ENCODE results near the gene PLEKHG4. TPM values are rescaled to one million over a fixed set of nuclear protein-coding genes. Genes with fewer than 3 reads are reported as not detected.
A peak's percentile ranks its signal among the peaks of the same experiment; 100 is the strongest.

PLEKHG4 gene
- total RNA-seq, 1 experiment from 2014 or later = 5.9 TPM

DNA sequence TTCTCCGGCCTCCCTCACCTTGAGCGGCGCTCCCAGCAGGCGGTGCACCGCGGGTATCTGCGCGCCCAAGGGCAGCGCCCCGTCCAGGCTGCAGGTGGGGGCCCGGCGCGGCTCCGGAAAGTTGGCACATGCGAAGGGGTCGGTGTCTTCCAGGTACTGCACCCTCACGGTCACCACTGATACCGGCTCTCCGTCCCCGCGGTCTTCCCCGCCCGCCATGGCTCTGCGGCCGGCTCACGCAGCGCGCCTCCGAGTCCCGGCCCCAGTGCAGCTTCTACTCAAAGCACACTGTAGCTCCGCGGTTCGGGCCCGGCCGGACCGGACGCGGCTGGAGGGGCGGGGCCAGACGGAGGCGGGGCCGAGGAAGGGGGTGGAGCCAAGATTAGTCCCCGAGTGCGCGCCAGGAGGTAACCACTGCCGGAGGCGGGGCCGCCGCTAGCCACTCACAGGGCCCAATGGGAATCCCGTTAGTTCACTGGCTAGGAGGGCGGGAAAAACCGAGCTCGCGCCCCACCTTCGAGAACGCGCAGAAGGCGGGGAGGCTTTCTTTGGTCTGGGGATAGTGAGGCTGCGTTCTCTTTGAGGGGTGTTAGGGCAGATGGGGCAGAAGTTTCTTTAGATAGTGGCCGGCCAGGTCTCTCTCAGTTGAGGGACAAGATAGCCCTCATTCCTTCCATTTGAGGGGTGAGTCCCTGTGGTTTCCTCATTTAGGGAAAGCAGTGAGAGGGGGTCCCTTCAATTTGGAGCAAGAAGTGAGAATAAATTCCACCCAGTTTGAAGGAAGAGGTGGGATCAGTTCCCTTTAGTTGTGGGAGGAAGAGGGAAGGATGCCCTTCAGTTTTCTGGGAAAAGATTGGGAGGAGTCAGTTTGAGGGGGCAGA is 31.9 kb upstream of the PLEKHG4 start, which contains the start of gene FHOD1:
Gene FHOD1 (minus strand): TSS at position 290 of the 881 bp plus-strand sequence. CDS start 71 bp downstream, at position 219.
- peak within 1 kb of the TSS; percentile 85 for H3K27ac Mint-ChIP-seq
- ATAC-seq (peak; percentile 61), DNase-seq (ENCODE audit: low spot score) (peak; percentile 99)
- POLR2A ChIA-PET = interaction anchor here (0.6 to 3.2 kb wide), 17 partner anchors 10 to 286 kb away, joined by 3 to 26 read pairs (median 3); partner anchors contain the start of genes CES3, PLEKHG4 and TMEM208
- H3K36me3 Mint-ChIP-seq = no peaks in the 10 kb centered on the region
- CTCF ChIA-PET = interaction anchor here (0.6 to 5.0 kb wide), 46 partner anchors 9 to 337 kb away, joined by 3 to 57 read pairs (median 7); partner anchors contain the start of genes ATP6V0D1, B3GNT9, CES3 and ELMO3
- H3K9me3 Mint-ChIP-seq = no peaks in the 10 kb centered on the region
- peaks cover 40% of the 10 kb centered on the region for H3K27me3 Mint-ChIP-seq (ENCODE audit: low read depth)
- H3K4me3 Mint-ChIP-seq = peak within 1 kb of the TSS; percentile 89
- peaks cover 33% of the 10 kb centered on the region for H3K4me1 Mint-ChIP-seq
- no peak for TF ChIP-seq IRF2 (CRISPR knock-in tag; IDR thresholded peaks at IDR 0.05; ENCODE audit: borderline replicate concordance, low read depth)
- TF ChIP-seq, protein P1, sequence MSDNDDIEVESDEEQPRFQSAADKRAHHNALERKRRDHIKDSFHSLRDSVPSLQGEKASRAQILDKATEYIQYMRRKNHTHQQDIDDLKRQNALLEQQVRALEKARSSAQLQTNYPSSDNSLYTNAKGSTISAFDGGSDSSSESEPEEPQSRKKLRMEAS (CRISPR knock-in tag; IDR thresholded peaks at IDR 0.05) = peak; percentile 62; the same call in 1 of the 2 replicates
- no peak for TF ChIP-seq RELA (CRISPR knock-in tag; IDR thresholded peaks at IDR 0.05; ENCODE audit: borderline replicate concordance)
- TF ChIP-seq, protein P2, sequence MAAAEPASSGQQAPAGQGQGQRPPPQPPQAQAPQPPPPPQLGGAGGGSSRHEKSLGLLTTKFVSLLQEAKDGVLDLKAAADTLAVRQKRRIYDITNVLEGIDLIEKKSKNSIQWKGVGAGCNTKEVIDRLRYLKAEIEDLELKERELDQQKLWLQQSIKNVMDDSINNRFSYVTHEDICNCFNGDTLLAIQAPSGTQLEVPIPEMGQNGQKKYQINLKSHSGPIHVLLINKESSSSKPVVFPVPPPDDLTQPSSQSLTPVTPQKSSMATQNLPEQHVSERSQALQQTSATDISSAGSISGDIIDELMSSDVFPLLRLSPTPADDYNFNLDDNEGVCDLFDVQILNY (CRISPR knock-in tag; IDR thresholded peaks at IDR 0.05) = peak; percentile 98
- TF ChIP-seq, protein P3, sequence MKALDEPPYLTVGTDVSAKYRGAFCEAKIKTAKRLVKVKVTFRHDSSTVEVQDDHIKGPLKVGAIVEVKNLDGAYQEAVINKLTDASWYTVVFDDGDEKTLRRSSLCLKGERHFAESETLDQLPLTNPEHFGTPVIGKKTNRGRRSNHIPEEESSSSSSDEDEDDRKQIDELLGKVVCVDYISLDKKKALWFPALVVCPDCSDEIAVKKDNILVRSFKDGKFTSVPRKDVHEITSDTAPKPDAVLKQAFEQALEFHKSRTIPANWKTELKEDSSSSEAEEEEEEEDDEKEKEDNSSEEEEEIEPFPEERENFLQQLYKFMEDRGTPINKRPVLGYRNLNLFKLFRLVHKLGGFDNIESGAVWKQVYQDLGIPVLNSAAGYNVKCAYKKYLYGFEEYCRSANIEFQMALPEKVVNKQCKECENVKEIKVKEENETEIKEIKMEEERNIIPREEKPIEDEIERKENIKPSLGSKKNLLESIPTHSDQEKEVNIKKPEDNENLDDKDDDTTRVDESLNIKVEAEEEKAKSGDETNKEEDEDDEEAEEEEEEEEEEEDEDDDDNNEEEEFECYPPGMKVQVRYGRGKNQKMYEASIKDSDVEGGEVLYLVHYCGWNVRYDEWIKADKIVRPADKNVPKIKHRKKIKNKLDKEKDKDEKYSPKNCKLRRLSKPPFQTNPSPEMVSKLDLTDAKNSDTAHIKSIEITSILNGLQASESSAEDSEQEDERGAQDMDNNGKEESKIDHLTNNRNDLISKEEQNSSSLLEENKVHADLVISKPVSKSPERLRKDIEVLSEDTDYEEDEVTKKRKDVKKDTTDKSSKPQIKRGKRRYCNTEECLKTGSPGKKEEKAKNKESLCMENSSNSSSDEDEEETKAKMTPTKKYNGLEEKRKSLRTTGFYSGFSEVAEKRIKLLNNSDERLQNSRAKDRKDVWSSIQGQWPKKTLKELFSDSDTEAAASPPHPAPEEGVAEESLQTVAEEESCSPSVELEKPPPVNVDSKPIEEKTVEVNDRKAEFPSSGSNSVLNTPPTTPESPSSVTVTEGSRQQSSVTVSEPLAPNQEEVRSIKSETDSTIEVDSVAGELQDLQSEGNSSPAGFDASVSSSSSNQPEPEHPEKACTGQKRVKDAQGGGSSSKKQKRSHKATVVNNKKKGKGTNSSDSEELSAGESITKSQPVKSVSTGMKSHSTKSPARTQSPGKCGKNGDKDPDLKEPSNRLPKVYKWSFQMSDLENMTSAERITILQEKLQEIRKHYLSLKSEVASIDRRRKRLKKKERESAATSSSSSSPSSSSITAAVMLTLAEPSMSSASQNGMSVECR (CRISPR knock-in tag; IDR thresholded peaks at IDR 0.05; ENCODE audit: borderline replicate concordance) = peak; percentile 13; the same call in 1 of the 2 replicates
- TF ChIP-seq, protein P4, sequence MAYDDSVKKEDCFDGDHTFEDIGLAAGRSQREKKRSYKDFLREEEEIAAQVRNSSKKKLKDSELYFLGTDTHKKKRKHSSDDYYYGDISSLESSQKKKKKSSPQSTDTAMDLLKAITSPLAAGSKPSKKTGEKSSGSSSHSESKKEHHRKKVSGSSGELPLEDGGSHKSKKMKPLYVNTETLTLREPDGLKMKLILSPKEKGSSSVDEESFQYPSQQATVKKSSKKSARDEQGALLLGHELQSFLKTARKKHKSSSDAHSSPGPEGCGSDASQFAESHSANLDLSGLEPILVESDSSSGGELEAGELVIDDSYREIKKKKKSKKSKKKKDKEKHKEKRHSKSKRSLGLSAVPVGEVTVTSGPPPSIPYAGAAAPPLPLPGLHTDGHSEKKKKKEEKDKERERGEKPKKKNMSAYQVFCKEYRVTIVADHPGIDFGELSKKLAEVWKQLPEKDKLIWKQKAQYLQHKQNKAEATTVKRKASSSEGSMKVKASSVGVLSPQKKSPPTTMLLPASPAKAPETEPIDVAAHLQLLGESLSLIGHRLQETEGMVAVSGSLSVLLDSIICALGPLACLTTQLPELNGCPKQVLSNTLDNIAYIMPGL (CRISPR knock-in tag; IDR thresholded peaks at IDR 0.05) = peak; percentile 79; the same call in 1 of the 2 replicates
- TF ChIP-seq, protein P5, sequence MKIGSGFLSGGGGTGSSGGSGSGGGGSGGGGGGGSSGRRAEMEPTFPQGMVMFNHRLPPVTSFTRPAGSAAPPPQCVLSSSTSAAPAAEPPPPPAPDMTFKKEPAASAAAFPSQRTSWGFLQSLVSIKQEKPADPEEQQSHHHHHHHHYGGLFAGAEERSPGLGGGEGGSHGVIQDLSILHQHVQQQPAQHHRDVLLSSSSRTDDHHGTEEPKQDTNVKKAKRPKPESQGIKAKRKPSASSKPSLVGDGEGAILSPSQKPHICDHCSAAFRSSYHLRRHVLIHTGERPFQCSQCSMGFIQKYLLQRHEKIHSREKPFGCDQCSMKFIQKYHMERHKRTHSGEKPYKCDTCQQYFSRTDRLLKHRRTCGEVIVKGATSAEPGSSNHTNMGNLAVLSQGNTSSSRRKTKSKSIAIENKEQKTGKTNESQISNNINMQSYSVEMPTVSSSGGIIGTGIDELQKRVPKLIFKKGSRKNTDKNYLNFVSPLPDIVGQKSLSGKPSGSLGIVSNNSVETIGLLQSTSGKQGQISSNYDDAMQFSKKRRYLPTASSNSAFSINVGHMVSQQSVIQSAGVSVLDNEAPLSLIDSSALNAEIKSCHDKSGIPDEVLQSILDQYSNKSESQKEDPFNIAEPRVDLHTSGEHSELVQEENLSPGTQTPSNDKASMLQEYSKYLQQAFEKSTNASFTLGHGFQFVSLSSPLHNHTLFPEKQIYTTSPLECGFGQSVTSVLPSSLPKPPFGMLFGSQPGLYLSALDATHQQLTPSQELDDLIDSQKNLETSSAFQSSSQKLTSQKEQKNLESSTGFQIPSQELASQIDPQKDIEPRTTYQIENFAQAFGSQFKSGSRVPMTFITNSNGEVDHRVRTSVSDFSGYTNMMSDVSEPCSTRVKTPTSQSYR (CRISPR knock-in tag; IDR thresholded peaks at IDR 0.05) = 0 out of 2 replicates have a peak, but pooled peaks have one; percentile 5
- TF ChIP-seq, protein P6, sequence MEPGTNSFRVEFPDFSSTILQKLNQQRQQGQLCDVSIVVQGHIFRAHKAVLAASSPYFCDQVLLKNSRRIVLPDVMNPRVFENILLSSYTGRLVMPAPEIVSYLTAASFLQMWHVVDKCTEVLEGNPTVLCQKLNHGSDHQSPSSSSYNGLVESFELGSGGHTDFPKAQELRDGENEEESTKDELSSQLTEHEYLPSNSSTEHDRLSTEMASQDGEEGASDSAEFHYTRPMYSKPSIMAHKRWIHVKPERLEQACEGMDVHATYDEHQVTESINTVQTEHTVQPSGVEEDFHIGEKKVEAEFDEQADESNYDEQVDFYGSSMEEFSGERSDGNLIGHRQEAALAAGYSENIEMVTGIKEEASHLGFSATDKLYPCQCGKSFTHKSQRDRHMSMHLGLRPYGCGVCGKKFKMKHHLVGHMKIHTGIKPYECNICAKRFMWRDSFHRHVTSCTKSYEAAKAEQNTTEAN (CRISPR knock-in tag; IDR thresholded peaks at IDR 0.05) = no peak
- TF ChIP-seq MYBL2 (CRISPR knock-in tag; IDR thresholded peaks at IDR 0.05) = peak; percentile 48; the same call in 1 of the 2 replicates
- TF ChIP-seq, protein P7, sequence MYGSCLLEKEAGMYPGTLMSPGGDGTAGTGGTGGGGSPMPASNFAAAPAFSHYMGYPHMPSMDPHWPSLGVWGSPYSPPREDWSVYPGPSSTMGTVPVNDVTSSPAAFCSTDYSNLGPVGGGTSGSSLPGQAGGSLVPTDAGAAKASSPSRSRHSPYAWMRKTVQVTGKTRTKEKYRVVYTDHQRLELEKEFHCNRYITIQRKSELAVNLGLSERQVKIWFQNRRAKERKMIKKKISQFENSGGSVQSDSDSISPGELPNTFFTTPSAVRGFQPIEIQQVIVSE (CRISPR knock-in tag; IDR thresholded peaks at IDR 0.05; ENCODE audit: borderline replicate concordance) = no peak
- 0 out of 2 replicates have a peak, but pooled peaks have one; percentile 56 for TF ChIP-seq KAT7 (CRISPR knock-in tag; IDR thresholded peaks at IDR 0.05; ENCODE audit: borderline replicate concordance)
- no peak for TF ChIP-seq TEAD4 (CRISPR knock-in tag; IDR thresholded peaks at IDR 0.05)
- TF ChIP-seq, protein P8, sequence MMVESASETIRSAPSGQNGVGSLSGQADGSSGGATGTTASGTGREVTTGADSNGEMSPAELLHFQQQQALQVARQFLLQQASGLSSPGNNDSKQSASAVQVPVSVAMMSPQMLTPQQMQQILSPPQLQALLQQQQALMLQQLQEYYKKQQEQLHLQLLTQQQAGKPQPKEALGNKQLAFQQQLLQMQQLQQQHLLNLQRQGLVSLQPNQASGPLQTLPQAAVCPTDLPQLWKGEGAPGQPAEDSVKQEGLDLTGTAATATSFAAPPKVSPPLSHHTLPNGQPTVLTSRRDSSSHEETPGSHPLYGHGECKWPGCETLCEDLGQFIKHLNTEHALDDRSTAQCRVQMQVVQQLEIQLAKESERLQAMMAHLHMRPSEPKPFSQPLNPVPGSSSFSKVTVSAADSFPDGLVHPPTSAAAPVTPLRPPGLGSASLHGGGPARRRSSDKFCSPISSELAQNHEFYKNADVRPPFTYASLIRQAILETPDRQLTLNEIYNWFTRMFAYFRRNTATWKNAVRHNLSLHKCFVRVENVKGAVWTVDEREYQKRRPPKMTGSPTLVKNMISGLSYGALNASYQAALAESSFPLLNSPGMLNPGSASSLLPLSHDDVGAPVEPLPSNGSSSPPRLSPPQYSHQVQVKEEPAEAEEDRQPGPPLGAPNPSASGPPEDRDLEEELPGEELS (CRISPR knock-in tag; IDR thresholded peaks at IDR 0.05) = peak; percentile 56; the same call in 1 of the 2 replicates
- TF ChIP-seq, protein P9, sequence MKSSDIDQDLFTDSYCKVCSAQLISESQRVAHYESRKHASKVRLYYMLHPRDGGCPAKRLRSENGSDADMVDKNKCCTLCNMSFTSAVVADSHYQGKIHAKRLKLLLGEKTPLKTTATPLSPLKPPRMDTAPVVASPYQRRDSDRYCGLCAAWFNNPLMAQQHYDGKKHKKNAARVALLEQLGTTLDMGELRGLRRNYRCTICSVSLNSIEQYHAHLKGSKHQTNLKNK (CRISPR knock-in tag; IDR thresholded peaks at IDR 0.05) = no peak
- peak; percentile 49; the same call in 1 of the 2 replicates for TF ChIP-seq CREM (CRISPR knock-in tag; IDR thresholded peaks at IDR 0.05)
- 0 out of 2 replicates have a peak, but pooled peaks have one; percentile 8 for TF ChIP-seq ZNF423 (CRISPR knock-in tag; IDR thresholded peaks at IDR 0.05)
- TF ChIP-seq, protein P10, sequence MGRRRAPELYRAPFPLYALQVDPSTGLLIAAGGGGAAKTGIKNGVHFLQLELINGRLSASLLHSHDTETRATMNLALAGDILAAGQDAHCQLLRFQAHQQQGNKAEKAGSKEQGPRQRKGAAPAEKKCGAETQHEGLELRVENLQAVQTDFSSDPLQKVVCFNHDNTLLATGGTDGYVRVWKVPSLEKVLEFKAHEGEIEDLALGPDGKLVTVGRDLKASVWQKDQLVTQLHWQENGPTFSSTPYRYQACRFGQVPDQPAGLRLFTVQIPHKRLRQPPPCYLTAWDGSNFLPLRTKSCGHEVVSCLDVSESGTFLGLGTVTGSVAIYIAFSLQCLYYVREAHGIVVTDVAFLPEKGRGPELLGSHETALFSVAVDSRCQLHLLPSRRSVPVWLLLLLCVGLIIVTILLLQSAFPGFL (CRISPR knock-in tag; IDR thresholded peaks at IDR 0.05; ENCODE audit: borderline replicate concordance) = 0 out of 2 replicates have a peak, but pooled peaks have one; percentile 53
